Breast epithelium (tissue), 3 donors: Measurements from ENCODE around the gene EPRS1.

Source experiments
- POLR2A ChIP-seq: fragments of 450-650 bp; IDR thresholded peaks from one replicate; pipeline ENCODE4 v1.6.1; 2016; ENCODE audit warnings: antibody characterized with exemption, mild to moderate bottlenecking, moderate library complexity
- POLR2AphosphoS5 ChIP-seq, 3 donors: sonication (generic); formaldehyde crosslinking; IDR thresholded peaks; one replicate each; pipeline ENCODE4 v1.6.1; 2017; ENCODE audit warnings: antibody characterized with exemption in 3 of 3
- TF ChIP-seq, protein P1 (sequence below), 3 donors: fragments of 450-650 bp; IDR thresholded peaks; one replicate each; pipeline ENCODE4 v1.5.1; 2016 to 2017; ENCODE audit warnings: antibody characterized with exemption in 3 of 3, mild to moderate bottlenecking in 3 of 3, moderate library complexity in 3 of 3

DNA sequence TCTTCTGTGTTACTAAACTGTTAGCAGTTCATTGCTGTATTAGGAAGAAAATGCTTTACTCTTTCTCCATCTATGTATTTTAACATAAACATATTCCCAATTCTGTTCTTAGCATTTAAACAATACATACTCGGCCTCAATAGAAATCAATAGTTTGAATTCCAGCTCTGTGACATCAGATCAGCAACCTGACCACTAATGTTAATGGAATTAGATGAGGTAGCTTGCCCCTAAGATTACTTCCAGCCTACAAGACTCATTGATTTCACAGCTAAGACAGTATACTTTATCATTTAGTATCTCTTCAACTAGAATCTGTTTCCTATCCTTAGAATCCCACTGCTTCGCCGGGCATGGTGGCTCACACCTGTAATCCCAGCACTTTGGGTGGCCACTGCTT is 38.9 kb downstream of the EPRS1 start:
- TF ChIP-seq, protein P1, sequence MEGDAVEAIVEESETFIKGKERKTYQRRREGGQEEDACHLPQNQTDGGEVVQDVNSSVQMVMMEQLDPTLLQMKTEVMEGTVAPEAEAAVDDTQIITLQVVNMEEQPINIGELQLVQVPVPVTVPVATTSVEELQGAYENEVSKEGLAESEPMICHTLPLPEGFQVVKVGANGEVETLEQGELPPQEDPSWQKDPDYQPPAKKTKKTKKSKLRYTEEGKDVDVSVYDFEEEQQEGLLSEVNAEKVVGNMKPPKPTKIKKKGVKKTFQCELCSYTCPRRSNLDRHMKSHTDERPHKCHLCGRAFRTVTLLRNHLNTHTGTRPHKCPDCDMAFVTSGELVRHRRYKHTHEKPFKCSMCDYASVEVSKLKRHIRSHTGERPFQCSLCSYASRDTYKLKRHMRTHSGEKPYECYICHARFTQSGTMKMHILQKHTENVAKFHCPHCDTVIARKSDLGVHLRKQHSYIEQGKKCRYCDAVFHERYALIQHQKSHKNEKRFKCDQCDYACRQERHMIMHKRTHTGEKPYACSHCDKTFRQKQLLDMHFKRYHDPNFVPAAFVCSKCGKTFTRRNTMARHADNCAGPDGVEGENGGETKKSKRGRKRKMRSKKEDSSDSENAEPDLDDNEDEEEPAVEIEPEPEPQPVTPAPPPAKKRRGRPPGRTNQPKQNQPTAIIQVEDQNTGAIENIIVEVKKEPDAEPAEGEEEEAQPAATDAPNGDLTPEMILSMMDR (IDR thresholded peaks at IDR 0.05) = no peak
- TF ChIP-seq POLR2AphosphoS5 (IDR thresholded peaks at IDR 0.05) (no peak), POLR2A (no peak)
